ENCODE measurements around the gene SLC39A1.

Gene SLC39A1

GRCh38 chr1:153978274-153978909 lies 15.1 kb upstream of the SLC39A1 start:
- no peak for TF ChIP-seq CTCF (IDR thresholded peaks at IDR 0.05)
- H3K27ac ChIP-seq: peak overlapping the region; percentile 95 to 97
- intact Hi-C loops (cut with DNase I; ENCODE audit: low total_unique reads): loop anchor here (10.0 kb wide), 1 partner anchor 54 kb away; the partner anchor contains the start of gene GATAD2B
- H3K4me3 ChIP-seq: peak overlapping the region; percentile 95 to 99
- peaks cover 0 to 23% (median 16%) of the 10 kb centered on the region in 4 donors for H3K4me1 ChIP-seq
- no peaks in the 10 kb centered on the region for H3K27me3 ChIP-seq
- DNase-seq: no peak
- H3K9me3 ChIP-seq: no peaks in the 10 kb centered on the region
- H3K36me3 ChIP-seq: peaks cover 14 to 62% (median 45%) of the 10 kb centered on the region in 3 donors

GRCh38 chr1:153977250-153978240 lies 14.2 kb upstream of the SLC39A1 start, which contains the start of gene JTB:
Gene JTB (minus strand): TSS chr1:153977674. CDS start chr1:153977252, 422 bp downstream.
- no peaks in the 10 kb centered on the region for H3K9me3 ChIP-seq
- intact Hi-C loops (cut with DNase I; ENCODE audit: low total_unique reads): loop anchor here (10.0 kb wide), 1 partner anchor 53 kb away; the partner anchor contains the start of gene GATAD2B
- peaks cover 0 to 23% (median 16%) of the 10 kb centered on the region in 4 donors for H3K4me1 ChIP-seq
- peak; percentile 92 to 95 for DNase-seq
- H3K27me3 ChIP-seq: no peaks in the 10 kb centered on the region
- H3K36me3 ChIP-seq: peaks cover 14 to 62% (median 41%) of the 10 kb centered on the region in 3 donors
- peak within 1 kb of the TSS; percentile 95 to 99 for H3K4me3 ChIP-seq
- no peak for TF ChIP-seq CTCF (IDR thresholded peaks at IDR 0.05)
- H3K27ac ChIP-seq: peak within 1 kb of the TSS; percentile 95 to 97

- Histone ChIP-seq H3K27me3 (no peaks in the 10 kb centered on the region), H3K9me3 (no peaks in the 10 kb centered on the region), H3K4me3 (peak overlapping the region; percentile 95 to 99), H3K4me1 (peaks cover 0 to 23% (median 16%) of the 10 kb centered on the region in 4 donors), H3K36me3 (peaks cover 14 to 59% (median 34%) of the 10 kb centered on the region in 3 donors), H3K27ac (peak overlapping the region; percentile 95 to 97)
- no peak for DNase-seq
- intact Hi-C loops (cut with DNase I; ENCODE audit: low total_unique reads): loop anchor here (10.0 kb wide), 1 partner anchor 52 kb away; the partner anchor contains the start of gene GATAD2B
- TF ChIP-seq CTCF (IDR thresholded peaks at IDR 0.05): no peak
Observed at GRCh38 chr1:153976819-153977249, 13.5 kb upstream of the SLC39A1 start.

GRCh38 chr1:153973525-153973924 lies 10.2 kb upstream of the SLC39A1 start:
- Histone ChIP-seq H3K4me1 (peaks cover 0 to 30% (median 17%) of the 10 kb centered on the region in 4 donors), H3K27ac (no peak overlapping the region), H3K27me3 (no peaks in the 10 kb centered on the region), H3K36me3 (peaks cover 14 to 40% (median 28%) of the 10 kb centered on the region in 3 donors), H3K4me3 (no peak overlapping the region), H3K9me3 (no peaks in the 10 kb centered on the region)
- intact Hi-C loops (cut with DNase I; ENCODE audit: low total_unique reads): loop anchor here (10.0 kb wide), 1 partner anchor 49 kb away; the partner anchor contains the start of gene GATAD2B
- TF ChIP-seq CTCF (IDR thresholded peaks at IDR 0.05): no peak
- DNase-seq: no peak

GRCh38 chr1:153973071-153973470 lies 9.7 kb upstream of the SLC39A1 start:
- no peaks in the 10 kb centered on the region for H3K27me3 ChIP-seq
- H3K27ac ChIP-seq: no peak overlapping the region
- DNase-seq: no peak
- H3K4me1 ChIP-seq: peaks cover 0 to 30% (median 20%) of the 10 kb centered on the region in 4 donors
- no peak overlapping the region for H3K4me3 ChIP-seq
- intact Hi-C loops (cut with DNase I; ENCODE audit: low total_unique reads): loop anchor here (10.0 kb wide), 1 partner anchor 48 kb away; the partner anchor contains the start of gene GATAD2B
- no peak for TF ChIP-seq CTCF (IDR thresholded peaks at IDR 0.05)
- no peaks in the 10 kb centered on the region for H3K9me3 ChIP-seq
- H3K36me3 ChIP-seq: peaks cover 14 to 40% (median 28%) of the 10 kb centered on the region in 3 donors
